T-helper 22 cell (primary cell): ENCODE measurements around the gene CD99L2.

Source experiments
- DNase-seq: peaks from one replicate; pipeline ENCODE4 v3.0.0-alpha.2; 2020; ENCODE audit warnings: low read depth

CD99L2 gene

GRCh38 chrX:150781677-150782076 is 116.8 kb downstream of the CD99L2 start:
- DNase-seq, result no peak

GRCh38 chrX:150779385-150779784 is 119.1 kb downstream of the CD99L2 start:
- no peak for DNase-seq

- no peak for DNase-seq
These were observed 121.0 kb downstream of the CD99L2 start for GRCh38 chrX:150777328-150777992.

- no peak for DNase-seq
These were observed 122.7 kb downstream of the CD99L2 start for GRCh38 chrX:150775569-150776350.

- no peak for DNase-seq
These were observed 123.5 kb downstream of the CD99L2 start for GRCh38 chrX:150774798-150775568.

- DNase-seq, result no peak
These were observed 124.8 kb downstream of the CD99L2 start for GRCh38 chrX:150773634-150774033.

GRCh38 chrX:150773117-150773516 is 125.4 kb downstream of the CD99L2 start:
- no peak for DNase-seq

GRCh38 chrX:150772150-150772970 is 126.1 kb downstream of the CD99L2 start:
- peak; percentile 31 for DNase-seq

GRCh38 chrX:150771116-150771515 is 127.4 kb downstream of the CD99L2 start:
- DNase-seq, result no peak

GRCh38 chrX:150770623-150771022 is 127.8 kb downstream of the CD99L2 start:
- no peak for DNase-seq

GRCh38 chrX:150769408-150769807 is 129.1 kb downstream of the CD99L2 start:
- no peak for DNase-seq

GRCh38 chrX:150768580-150769190 is 129.8 kb downstream of the CD99L2 start:
- DNase-seq, result no peak

GRCh38 chrX:150768132-150768485 is 130.4 kb downstream of the CD99L2 start:
- no peak for DNase-seq

- no peak for DNase-seq
These were observed 130.9 kb downstream of the CD99L2 start for GRCh38 chrX:150767475-150768131.

GRCh38 chrX:150767045-150767395 is 131.4 kb downstream of the CD99L2 start:
- DNase-seq, result no peak

- DNase-seq, result no peak
These were observed 132.0 kb downstream of the CD99L2 start for GRCh38 chrX:150766351-150767044.

- DNase-seq, result no peak
These were observed 132.6 kb downstream of the CD99L2 start for GRCh38 chrX:150765782-150766350.

GRCh38 chrX:150765237-150765636 is 133.2 kb downstream of the CD99L2 start:
- DNase-seq, result no peak

GRCh38 chrX:150763810-150764209 is 134.7 kb downstream of the CD99L2 start:
- no peak for DNase-seq

- no peak for DNase-seq
These were observed 135.1 kb downstream of the CD99L2 start for GRCh38 chrX:150763303-150763797.
